ENCODE results near the gene PCDHGC3. TPM values are rescaled to one million over a fixed set of nuclear protein-coding genes. Genes with fewer than 3 reads are reported as not detected.

Gene PCDHGC3
- 77.2 and 94.3 TPM in 2 replicates for total RNA-seq

DNA sequence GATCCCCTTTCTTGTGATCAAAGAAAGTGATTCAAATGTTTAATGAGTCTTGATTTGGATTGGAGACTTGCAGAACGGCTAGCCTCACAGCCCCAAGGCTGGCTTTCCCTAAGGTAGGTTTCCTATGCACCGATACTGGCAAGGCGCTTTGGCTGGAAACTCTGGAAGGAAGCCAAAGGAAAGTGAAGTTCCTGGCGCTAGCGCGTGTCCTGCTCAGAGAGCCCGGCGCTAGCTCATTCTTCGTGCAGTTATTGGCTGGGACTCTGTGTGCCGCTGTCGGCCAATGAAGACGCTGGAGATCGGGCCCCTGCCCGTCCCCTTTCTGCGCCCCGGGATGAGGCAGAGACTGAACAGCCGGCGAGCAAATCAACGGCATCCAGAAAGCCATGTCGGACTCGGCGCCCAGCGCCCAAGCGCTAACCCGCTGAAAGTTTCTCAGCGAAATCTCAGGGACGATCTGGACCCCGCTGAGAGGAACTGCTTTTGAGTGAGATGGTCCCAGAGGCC lies at the start of gene PCDHGC3:
TSS of gene PCDHGC3 (plus strand) at position 342 of the 507 bp plus-strand sequence. CDS start at position 493, 151 bp downstream.

DNA sequence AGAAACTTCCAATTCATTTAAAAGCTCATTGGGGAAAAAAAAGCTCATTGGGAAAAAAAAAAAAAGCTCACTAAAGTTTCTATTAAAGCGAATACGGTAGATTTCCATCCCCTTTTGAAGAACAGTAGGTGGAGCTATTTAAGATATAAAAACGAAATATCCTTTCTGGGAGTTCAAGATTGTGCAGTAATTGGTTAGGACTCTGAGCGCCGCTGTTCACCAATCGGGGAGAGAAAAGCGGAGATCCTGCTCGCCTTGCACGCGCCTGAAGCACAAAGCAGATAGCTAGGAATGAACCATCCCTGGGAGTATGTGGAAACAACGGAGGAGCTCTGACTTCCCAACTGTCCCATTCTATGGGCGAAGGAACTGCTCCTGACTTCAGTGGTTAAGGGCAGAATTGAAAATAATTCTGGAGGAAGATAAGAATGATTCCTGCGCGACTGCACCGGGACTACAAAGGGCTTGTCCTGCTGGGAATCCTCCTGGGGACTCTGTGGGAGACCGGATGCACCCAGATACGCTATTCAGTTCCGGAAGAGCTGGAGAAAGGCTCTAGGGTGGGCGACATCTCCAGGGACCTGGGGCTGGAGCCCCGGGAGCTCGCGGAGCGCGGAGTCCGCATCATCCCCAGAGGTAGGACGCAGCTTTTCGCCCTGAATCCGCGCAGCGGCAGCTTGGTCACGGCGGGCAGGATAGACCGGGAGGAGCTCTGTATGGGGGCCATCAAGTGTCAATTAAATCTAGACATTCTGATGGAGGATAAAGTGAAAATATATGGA lies 45.2 kb upstream of the PCDHGC3 start, which contains the start of gene PCDHGA12:
TSS of gene PCDHGA12 (plus strand) at position 176 of the 782 bp plus-strand sequence. CDS start at position 429, 253 bp downstream.

DNA sequence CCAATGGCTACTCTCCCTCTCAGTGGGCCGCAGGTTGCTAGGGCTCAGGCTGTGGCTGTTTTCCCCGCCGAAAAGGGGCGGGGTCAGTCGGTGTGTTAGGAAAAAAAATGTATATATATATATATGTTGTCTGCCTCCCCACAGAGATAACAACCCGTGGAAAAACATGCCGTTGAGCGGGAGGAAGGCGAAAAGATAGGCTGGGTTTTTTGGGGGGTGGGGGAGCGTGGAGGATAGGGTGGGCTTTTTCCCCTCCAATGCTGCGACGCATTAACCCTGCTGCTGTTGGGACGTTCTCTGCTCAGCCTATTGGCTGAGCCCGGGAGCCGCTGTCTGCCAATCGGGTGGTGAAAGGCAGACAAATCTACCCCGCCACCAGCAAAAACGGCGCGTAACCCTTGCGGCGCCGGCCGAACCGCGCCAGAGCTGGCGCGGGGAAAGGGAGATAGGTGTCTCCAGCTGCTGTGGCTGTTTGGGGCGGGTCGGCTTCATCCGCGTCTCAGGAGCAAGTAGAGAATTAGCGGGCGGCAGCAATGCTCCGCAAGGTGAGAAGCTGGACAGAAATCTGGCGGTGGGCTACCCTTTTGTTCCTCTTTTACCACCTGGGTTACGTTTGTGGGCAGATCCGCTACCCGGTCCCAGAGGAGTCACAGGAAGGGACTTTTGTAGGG lies 9.0 kb downstream of the PCDHGC3 start, which contains the start of gene PCDHGC4:
TSS of gene PCDHGC4 (plus strand) at position 390 of the 671 bp plus-strand sequence. CDS start at position 534, 144 bp downstream.

DNA sequence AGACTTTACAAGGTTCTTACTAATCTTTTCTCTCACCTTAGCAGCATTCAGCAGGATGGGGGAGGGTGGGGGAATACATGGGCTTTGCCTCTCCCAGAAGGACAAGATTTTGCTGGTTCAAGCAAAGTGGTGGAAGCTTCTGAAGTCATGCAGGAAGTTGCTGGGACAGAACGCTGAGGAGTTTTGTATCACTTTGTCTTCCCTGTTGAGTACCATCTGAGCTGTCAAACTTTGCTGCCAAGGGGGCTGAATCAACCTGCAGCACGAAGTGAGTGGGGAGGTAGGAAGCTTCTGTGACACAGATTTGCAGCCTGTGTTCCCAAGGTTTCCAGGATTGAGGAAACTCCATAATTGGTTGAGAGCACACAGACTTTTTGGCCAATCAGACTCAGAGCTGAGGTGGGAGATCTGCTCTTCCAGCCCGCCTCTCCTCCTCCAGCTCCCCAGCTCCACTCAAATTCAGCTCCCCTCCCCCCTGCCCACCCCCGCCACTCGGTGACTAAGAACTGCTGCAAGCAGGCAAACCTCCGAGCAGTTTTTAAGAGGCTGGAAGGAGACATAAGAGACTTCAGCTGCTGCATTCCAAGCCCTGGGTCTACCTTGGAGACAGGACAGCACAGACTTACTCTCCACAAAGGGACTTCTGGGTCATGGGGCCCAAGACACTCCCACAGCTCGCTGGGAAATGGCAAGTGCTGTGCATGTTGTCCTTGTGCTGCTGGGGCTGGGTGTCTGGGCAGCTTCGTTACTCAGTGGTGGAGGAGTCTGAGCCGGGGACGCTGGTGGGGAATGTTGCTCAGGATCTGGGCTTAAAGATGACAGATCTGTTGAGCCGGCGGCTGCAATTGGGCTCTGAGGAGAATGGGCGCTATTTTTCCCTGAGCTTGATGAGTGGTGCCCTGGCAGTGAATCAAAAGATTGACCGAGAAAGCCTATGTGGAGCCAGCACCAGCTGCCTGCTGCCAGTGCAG lies 13.1 kb downstream of the PCDHGC3 start, which contains the start of gene PCDHGC5:
TSS of gene PCDHGC5 (plus strand) at position 491 of the 971 bp plus-strand sequence. CDS start at position 651, 160 bp downstream.

Other genes starting within 250 kb of the PCDHGC3 start
- gene PCDHB15, start 230.6 kb upstream of the PCDHGC3 start, total RNA-seq = 0.59 and 0.91 TPM in 2 replicates
- gene SLC25A2, start 171.9 kb upstream of the PCDHGC3 start, total RNA-seq = 0.13 and 0.26 TPM in 2 replicates
- 56.6 and 69.0 TPM in 2 replicates for gene TAF7, start 155.2 kb upstream of the PCDHGC3 start, total RNA-seq
- gene PCDHGA1, start 145.5 kb upstream of the PCDHGC3 start, total RNA-seq = 1.2 and 1.4 TPM in 2 replicates
- gene PCDHGA2, start 137.2 kb upstream of the PCDHGC3 start, total RNA-seq = 2.8 and 4.2 TPM in 2 replicates
- 0.79 and 3.0 TPM in 2 replicates for gene PCDHGA3, start 132.1 kb upstream of the PCDHGC3 start, total RNA-seq
- 2.2 and 3.8 TPM in 2 replicates for gene PCDHGB1, start 125.9 kb upstream of the PCDHGC3 start, total RNA-seq
- 11.6 and 16.9 TPM in 2 replicates for gene PCDHGA4, start 120.9 kb upstream of the PCDHGC3 start, total RNA-seq
- 3.2 and 3.9 TPM in 2 replicates for gene PCDHGB2, start 116.0 kb upstream of the PCDHGC3 start, total RNA-seq
- 1.8 and 2.3 TPM in 2 replicates for gene PCDHGA5, start 111.8 kb upstream of the PCDHGC3 start, total RNA-seq
- gene PCDHGB3, start 105.7 kb upstream of the PCDHGC3 start, total RNA-seq = 7.8 and 8.1 TPM in 2 replicates
- gene PCDHGA6, start 102.1 kb upstream of the PCDHGC3 start, total RNA-seq = 5.3 and 6.7 TPM in 2 replicates
- 6.9 and 10.3 TPM in 2 replicates for gene PCDHGA7, start 93.2 kb upstream of the PCDHGC3 start, total RNA-seq
- gene PCDHGB4, start 88.3 kb upstream of the PCDHGC3 start, total RNA-seq = 26.1 and 54.1 TPM in 2 replicates
- 4.0 and 4.3 TPM in 2 replicates for gene PCDHGA8, start 83.3 kb upstream of the PCDHGC3 start, total RNA-seq
- gene PCDHGB5, start 78.0 kb upstream of the PCDHGC3 start, total RNA-seq = 34.3 and 47.0 TPM in 2 replicates
- gene PCDHGA9, start 73.2 kb upstream of the PCDHGC3 start, total RNA-seq = 5.2 and 5.5 TPM in 2 replicates
- gene PCDHGB6, start 67.9 kb upstream of the PCDHGC3 start, total RNA-seq = 3.9 and 4.8 TPM in 2 replicates
- gene PCDHGA10, start 63.0 kb upstream of the PCDHGC3 start, total RNA-seq = 8.3 and 9.4 TPM in 2 replicates
- 13.8 and 14.7 TPM in 2 replicates for gene PCDHGB7, start 58.3 kb upstream of the PCDHGC3 start, total RNA-seq
- 20.6 and 27.7 TPM in 2 replicates for gene PCDHGA11, start 54.9 kb upstream of the PCDHGC3 start, total RNA-seq
- gene PCDHGA12, start 45.5 kb upstream of the PCDHGC3 start, total RNA-seq = 40.2 and 46.0 TPM in 2 replicates
- 3.5 and 4.2 TPM in 2 replicates for gene PCDHGC4, start 9.1 kb downstream of the PCDHGC3 start, total RNA-seq
- 4.6 and 7.3 TPM in 2 replicates for gene PCDHGC5, start 13.1 kb downstream of the PCDHGC3 start, total RNA-seq
- gene DIAPH1, start 143.0 kb downstream of the PCDHGC3 start, total RNA-seq = 32.1 and 43.1 TPM in 2 replicates
- gene HDAC3, start 160.9 kb downstream of the PCDHGC3 start, total RNA-seq = 53.8 and 57.5 TPM in 2 replicates
- 2.3 and 3.5 TPM in 2 replicates for gene RELL2, start 161.0 kb downstream of the PCDHGC3 start, total RNA-seq
- gene FCHSD1, start 175.5 kb downstream of the PCDHGC3 start, total RNA-seq = 28.0 and 30.6 TPM in 2 replicates
- 4.8 and 11.8 TPM in 2 replicates for gene ARAP3, start 206.3 kb downstream of the PCDHGC3 start, total RNA-seq

Data from smooth muscle cell of the pulmonary artery (primary cell).